Fibroblast of skin of back (primary cell): ENCODE measurements around the gene PSMF1.
"Not testable (repeated sequence)": the region's sequence is repeated elsewhere in the genome, so short reads cannot be mapped to it uniquely, and the experiment has no call there.

Experiments used
- DNase-seq: peaks from one replicate; pipeline ENCODE4 v3.0.0-alpha.2; 2013

Gene PSMF1

DNA sequence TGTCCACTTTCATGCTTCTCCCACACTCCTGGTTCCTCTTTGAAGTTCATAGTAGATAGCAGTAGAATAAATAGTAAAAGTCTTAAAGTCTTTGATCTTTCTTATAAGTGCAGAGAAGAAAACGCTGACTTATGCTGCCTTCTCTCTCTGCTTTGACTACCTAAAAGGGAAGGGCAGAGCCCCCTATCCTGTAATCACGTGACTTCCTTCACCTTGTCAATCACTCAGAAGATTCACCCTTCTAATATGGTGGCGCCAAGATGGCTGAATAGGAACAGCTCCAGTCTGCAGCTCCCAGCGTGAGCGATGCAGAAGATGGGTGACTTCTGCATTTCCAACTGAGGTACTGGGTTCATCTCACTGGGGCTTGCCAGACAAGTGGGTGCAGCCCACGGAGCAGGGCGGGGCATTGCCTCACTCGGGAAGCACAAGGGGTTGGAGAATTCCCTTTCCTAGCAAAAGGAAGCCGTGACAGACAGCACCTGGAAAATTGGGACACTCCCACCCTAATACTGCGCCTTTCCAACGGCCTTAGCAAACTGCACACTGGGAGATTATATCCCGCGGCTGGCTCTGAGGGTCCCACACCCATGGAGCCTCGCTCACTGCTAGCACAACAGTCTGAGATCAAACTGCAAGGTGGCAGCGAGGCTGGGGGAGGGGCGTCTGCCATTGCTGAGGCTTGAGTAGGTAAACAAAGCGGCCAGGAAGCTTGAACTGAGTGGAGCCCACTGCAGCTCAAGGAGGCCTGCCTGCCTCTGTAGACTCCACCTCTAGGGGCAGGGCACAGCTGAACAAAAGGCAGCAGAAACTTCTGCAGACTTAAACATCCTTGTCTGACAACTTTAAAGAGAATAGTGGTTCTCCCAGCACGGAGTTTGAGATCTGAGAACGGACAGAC lies 98.4 kb downstream of the PSMF1 start:
- not testable (repeated sequence) for DNase-seq
